ENCODE measurements around the gene NMT1. TPM values are rescaled to one million over a fixed set of nuclear protein-coding genes. Genes with fewer than 3 reads are reported as not detected.

NMT1 gene
- total RNA-seq, 1 donor from 2014 or later = 101 TPM

DNA sequence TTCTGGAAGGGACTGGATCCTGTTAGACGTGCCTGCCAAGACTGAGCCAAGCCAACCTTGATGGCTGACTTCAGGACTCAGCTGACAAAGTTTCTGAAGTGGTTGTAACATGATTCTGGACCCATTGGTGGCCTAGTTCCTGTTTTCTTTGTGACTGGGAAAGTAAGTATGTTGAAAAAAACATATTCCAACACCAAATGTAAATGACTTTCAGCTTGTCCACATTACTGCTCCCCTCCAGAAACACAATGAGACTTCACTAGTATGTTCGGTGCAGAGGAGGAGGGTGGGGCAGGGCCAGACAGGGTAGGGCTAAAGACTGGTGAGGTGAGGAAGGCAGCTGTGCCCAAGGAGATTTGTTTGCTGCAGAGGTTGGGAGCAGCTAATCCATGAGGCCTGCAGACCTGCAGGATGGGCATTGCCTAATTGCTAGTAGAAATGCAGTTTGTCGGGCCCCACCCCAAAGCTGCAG lies 26.4 kb downstream of the NMT1 start:
- H3K27me3 Mint-ChIP-seq (ENCODE audit: insufficient read depth, low read depth) = peaks cover 3% of the 10 kb centered on the region
- Histone ChIP-seq H3K27me3 (no peaks in the 10 kb centered on the region), H3K27ac (no peak overlapping the region), H3K4me3 (no peak overlapping the region), H3K36me3 (no peaks in the 10 kb centered on the region), H3K4me2 (no peak overlapping the region), H3K9me3 (ENCODE audit: low read depth) (no peaks in the 10 kb centered on the region), H3K9ac (no peak overlapping the region), H2AFZ (replicated peaks) (no peak overlapping the region), H4K20me1 (ENCODE audit: low read depth) (no peaks in the 10 kb centered on the region), H3F3A (ENCODE audit: low read depth) (no peaks in the 10 kb centered on the region), H3K4me1 (no peaks in the 10 kb centered on the region), H3K79me2 (ENCODE audit: low read depth) (no peaks in the 10 kb centered on the region)
- H3K4me1 Mint-ChIP-seq = peaks cover 3% of the 10 kb centered on the region
- H3K36me3 Mint-ChIP-seq = peaks cover 26% of the 10 kb centered on the region
- H3K27ac Mint-ChIP-seq = no peak overlapping the region
- no peak for TF ChIP-seq EZH2 (IDR thresholded peaks at IDR 0.05)
- TF ChIP-seq, protein P1, sequence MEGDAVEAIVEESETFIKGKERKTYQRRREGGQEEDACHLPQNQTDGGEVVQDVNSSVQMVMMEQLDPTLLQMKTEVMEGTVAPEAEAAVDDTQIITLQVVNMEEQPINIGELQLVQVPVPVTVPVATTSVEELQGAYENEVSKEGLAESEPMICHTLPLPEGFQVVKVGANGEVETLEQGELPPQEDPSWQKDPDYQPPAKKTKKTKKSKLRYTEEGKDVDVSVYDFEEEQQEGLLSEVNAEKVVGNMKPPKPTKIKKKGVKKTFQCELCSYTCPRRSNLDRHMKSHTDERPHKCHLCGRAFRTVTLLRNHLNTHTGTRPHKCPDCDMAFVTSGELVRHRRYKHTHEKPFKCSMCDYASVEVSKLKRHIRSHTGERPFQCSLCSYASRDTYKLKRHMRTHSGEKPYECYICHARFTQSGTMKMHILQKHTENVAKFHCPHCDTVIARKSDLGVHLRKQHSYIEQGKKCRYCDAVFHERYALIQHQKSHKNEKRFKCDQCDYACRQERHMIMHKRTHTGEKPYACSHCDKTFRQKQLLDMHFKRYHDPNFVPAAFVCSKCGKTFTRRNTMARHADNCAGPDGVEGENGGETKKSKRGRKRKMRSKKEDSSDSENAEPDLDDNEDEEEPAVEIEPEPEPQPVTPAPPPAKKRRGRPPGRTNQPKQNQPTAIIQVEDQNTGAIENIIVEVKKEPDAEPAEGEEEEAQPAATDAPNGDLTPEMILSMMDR (IDR thresholded peaks at IDR 0.05) = no peak
- no peak for TF ChIP-seq EZH2phosphoT487 (IDR thresholded peaks at IDR 0.05)
- no peak overlapping the region for H3K4me3 Mint-ChIP-seq
- H3K9me3 Mint-ChIP-seq = no peaks in the 10 kb centered on the region
- DNase-seq (ENCODE audit: low spot score) = no peak

DNA sequence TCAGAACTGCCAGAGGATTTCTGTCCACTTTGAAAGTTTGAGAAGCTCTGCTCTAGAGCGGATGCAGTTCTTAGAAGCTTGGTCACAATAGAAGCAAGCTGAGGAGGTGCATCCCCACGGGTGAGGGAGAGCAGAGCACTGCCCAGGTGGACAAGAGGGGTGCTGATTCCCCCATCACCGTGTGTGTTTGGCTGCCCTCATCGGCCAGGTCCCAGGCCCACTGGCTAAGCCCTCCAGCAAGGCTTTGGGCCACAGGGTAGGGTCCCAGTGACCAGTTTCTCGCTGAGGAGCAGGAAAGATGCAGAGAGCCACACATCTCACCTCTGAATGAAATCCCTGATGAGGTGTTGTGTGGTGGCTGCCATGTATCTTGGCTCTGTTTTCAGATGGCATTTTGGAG lies 26.9 kb downstream of the NMT1 start:
- no peaks in the 10 kb centered on the region for H3F3A ChIP-seq (ENCODE audit: low read depth)
- no peak for DNase-seq (ENCODE audit: low spot score)
- Mint-ChIP-seq H3K9me3 (no peaks in the 10 kb centered on the region), H3K4me1 (peaks cover 3% of the 10 kb centered on the region), H3K27me3 (ENCODE audit: insufficient read depth, low read depth) (peaks cover 6% of the 10 kb centered on the region), H3K4me3 (no peak overlapping the region), H3K27ac (no peak overlapping the region), H3K36me3 (peaks cover 28% of the 10 kb centered on the region)
- H3K4me3 ChIP-seq = no peak overlapping the region
- no peaks in the 10 kb centered on the region for H4K20me1 ChIP-seq (ENCODE audit: low read depth)
- H3K36me3 ChIP-seq = no peaks in the 10 kb centered on the region
- TF ChIP-seq EZH2phosphoT487 (IDR thresholded peaks at IDR 0.05) (no peak), EZH2 (IDR thresholded peaks at IDR 0.05) (no peak)
- TF ChIP-seq, protein P1 (IDR thresholded peaks at IDR 0.05) = no peak
- no peaks in the 10 kb centered on the region for H3K9me3 ChIP-seq (ENCODE audit: low read depth)
- no peak overlapping the region for H3K27ac ChIP-seq
- no peaks in the 10 kb centered on the region for H3K4me1 ChIP-seq
- H3K4me2 ChIP-seq = no peak overlapping the region
- H3K9ac ChIP-seq = no peak overlapping the region
- no peaks in the 10 kb centered on the region for H3K27me3 ChIP-seq
- no peak overlapping the region for H2AFZ ChIP-seq (replicated peaks)
- no peaks in the 10 kb centered on the region for H3K79me2 ChIP-seq (ENCODE audit: low read depth)

DNA sequence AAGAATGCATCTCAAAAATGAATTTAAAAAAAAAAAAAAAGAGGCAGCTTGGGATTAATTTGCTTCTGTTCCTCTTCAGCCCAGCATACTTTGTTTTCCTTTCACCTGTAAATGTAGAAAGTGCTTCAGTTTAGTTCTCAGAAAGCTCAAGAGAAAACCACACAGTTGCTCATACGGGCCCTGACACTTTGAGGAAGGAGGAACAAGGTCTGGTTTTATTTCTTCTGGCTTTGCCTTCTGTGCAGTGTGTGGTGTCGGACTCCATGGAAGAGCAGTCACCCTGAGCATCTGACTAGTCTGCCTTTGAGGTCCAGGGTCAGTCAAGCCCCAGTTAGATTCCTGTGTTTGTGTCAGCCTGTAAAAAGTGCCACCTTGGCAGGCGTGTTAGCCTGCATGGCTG lies 27.6 kb downstream of the NMT1 start:
- Histone ChIP-seq H3K4me3 (no peak overlapping the region), H3K79me2 (ENCODE audit: low read depth) (no peaks in the 10 kb centered on the region), H3K27me3 (no peaks in the 10 kb centered on the region), H3K4me2 (no peak overlapping the region), H3F3A (ENCODE audit: low read depth) (no peaks in the 10 kb centered on the region), H4K20me1 (ENCODE audit: low read depth) (no peaks in the 10 kb centered on the region), H3K9ac (no peak overlapping the region), H2AFZ (replicated peaks) (no peak overlapping the region), H3K9me3 (ENCODE audit: low read depth) (no peaks in the 10 kb centered on the region), H3K27ac (no peak overlapping the region), H3K36me3 (no peaks in the 10 kb centered on the region), H3K4me1 (no peaks in the 10 kb centered on the region)
- TF ChIP-seq EZH2phosphoT487 (IDR thresholded peaks at IDR 0.05) (no peak), EZH2 (IDR thresholded peaks at IDR 0.05) (no peak)
- TF ChIP-seq, protein P1 (IDR thresholded peaks at IDR 0.05) = no peak
- H3K27me3 Mint-ChIP-seq (ENCODE audit: insufficient read depth, low read depth) = peaks cover 6% of the 10 kb centered on the region
- H3K27ac Mint-ChIP-seq = peak overlapping the region; percentile 2
- H3K4me3 Mint-ChIP-seq = no peak overlapping the region
- H3K4me1 Mint-ChIP-seq = peaks cover 3% of the 10 kb centered on the region
- peaks cover 32% of the 10 kb centered on the region for H3K36me3 Mint-ChIP-seq
- no peaks in the 10 kb centered on the region for H3K9me3 Mint-ChIP-seq
- DNase-seq (ENCODE audit: low spot score) = no peak

Measured in neural progenitor cell (in vitro differentiated cells).